HG03066 (cell line): ENCODE measurements around the gene MADD.
A peak's percentile ranks its signal among the peaks of the same experiment; 100 is the strongest.

Experiments
- ATAC-seq: cut with Tn5 transposase; IDR thresholded peaks from one replicate; pipeline ENCODE4 v1.9.1; 2021; ENCODE audit warnings: low read depth; ENCODE audit not compliant: unreplicated experiment

Gene MADD

GRCh38 chr11:47378010-47378835, 108.3 kb downstream of the MADD start, which contains the start of gene SPI1:
Gene SPI1 (minus strand): TSS chr11:47378547. CDS start chr11:47378353, 194 bp downstream.
- peak; percentile 81 for ATAC-seq

- ATAC-seq = peak; percentile 9
These were observed 108.9 kb downstream of the MADD start for GRCh38 chr11:47378836-47379170.

GRCh38 chr11:47379317-47379716, 109.4 kb downstream of the MADD start:
- no peak for ATAC-seq
